Psoas muscle (tissue), 8 donors: ENCODE measurements around the gene HEATR1. TPM values are rescaled to one million over a fixed set of nuclear protein-coding genes. Genes with fewer than 3 reads are reported as not detected.

Source experiments
- ATAC-seq, 4 donors: fragments of 200-7000 bp; cut with Tn5 transposase; one replicate each; pipeline ENCODE4 v1.9.1; 2020; ENCODE audit warnings: moderate library complexity in 3 of 4, mild to moderate bottlenecking in 2 of 4
- DNase-seq, 2 donors: peaks; one replicate each; pipeline ENCODE4 v3.0.0-alpha.2; 2020
- H3K27ac ChIP-seq: fragments of 200-600 bp; one replicate; pipeline ENCODE4 v1.8.0; 2022
- H3K27me3 ChIP-seq, 3 donors: fragments of 200-600 bp in 1 of 3; one replicate each; pipeline versions ENCODE4 v1.6.1 to v1.8.0; 2013 to 2022; ENCODE audit warnings: low read length in 2 of 3, mild to moderate bottlenecking in 2 of 3, moderate library complexity in 1 of 3; ENCODE audit not compliant: insufficient read depth in 3 of 3
- H3K36me3 ChIP-seq, 2 donors: fragments of 200-600 bp in 1 of 2; one replicate each; pipeline versions ENCODE4 v1.6.1 to v1.8.0; 2013 to 2022; ENCODE audit warnings: low read depth in 1 of 2, mild to moderate bottlenecking in 1 of 2, moderate library complexity in 1 of 2; ENCODE audit not compliant: insufficient read depth in 1 of 2
- H3K4me1 ChIP-seq: fragments of 200-600 bp; one replicate; pipeline ENCODE4 v1.8.0; 2022
- H3K4me3 ChIP-seq: fragments of 200-600 bp; one replicate; pipeline ENCODE4 v1.8.0; 2022; ENCODE audit warnings: mild to moderate bottlenecking
- H3K9me3 ChIP-seq: fragments of 200-600 bp; one replicate; pipeline ENCODE4 v1.8.0; 2022
- CTCF ChIP-seq: fragments of 200-600 bp; IDR thresholded peaks from one replicate; pipeline ENCODE4 v1.8.0; 2022; ENCODE audit warnings: antibody characterized with exemption
- WGBS, 3 donors: extraction: QIAGEN DNeasy Blood & Tissue Kit; methylation state at CpG; one replicate each; pipeline versions ENCODE4 v1.1.6 to v1.1.7; 2013; 5-methylcytosine and 5-hydroxymethylcytosine counted together
- intact Hi-C, 2 donors: fragments of 100-400 bp; cut with DNase I; formaldehyde crosslinking; loops; one replicate each; pipeline versions ENCODE4 v1.11.0 to v1.14.2; 2022
- polyA plus RNA-seq, 3 donors: library from polyadenylated mRNA; stranded (reverse); fragments of 200-250 nt; gene quantifications; one replicate each; pipeline ENCODE4 v1.2.3, GENCODE V29; 2013
- total RNA-seq, 4 donors: library from RNA; stranded (reverse); fragmentation: NEBNext Ultra II Directional in 2 of 4; extraction: Animal tissue kit (Norgen Biotek cat#: 25700) in 2 of 4; gene quantifications; one replicate each; pipeline versions ENCODE4 v1.2.1 to v1.2.4, GENCODE V29; 2021 to 2023
- donor health status: healthy with polysubstance abuse.
- donor health status: DM: no; HTN: no; CAD: no; lungs with moderate emphysema.
- donor health status: Bipolar disorder and iron deficiency.
- donor health status: healthy.
- donor health status: DM: yes; HTN: yes; CAD: no.
- donor health status: DM: no; HTN: no; CAD: no.
- donor health status: DM: no; HTN: no; CAD: no.
- donor health status: DM: yes; HTN: yes; CAD: no.

Gene HEATR1
- total and polyA plus RNA-seq, 7 donors, result 4.5 to 23.9 (median 14.2) TPM

DNA sequence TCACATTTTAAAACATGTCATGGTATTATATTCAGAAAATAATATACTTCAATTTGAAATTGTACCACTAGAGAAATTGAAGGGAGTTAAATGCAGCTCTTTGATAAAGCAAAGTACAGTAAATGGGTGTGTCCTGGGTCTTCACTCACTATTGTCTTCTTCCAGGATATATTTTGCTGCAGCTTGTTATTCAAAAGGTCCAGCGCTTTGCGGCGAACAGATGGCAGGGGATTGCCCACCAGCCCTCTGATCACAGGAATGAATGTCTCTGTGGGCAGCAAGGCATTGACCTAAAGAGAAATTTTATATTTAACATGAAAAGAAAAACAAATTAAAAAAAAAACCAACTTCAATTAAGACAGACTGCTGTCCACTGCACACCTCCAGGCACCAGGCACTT is 45.5 kb downstream of the HEATR1 start:
- Histone ChIP-seq H3K4me1 (no peaks in the 10 kb centered on the region), H3K4me3 (no peak overlapping the region), H3K27ac (no peak overlapping the region), H3K27me3 (no peaks in the 10 kb centered on the region), H3K9me3 (no peaks in the 10 kb centered on the region), H3K36me3 (peaks cover 36 to 100% of the 10 kb centered on the region in 2 donors)
- ATAC-seq, result no peak
- intact Hi-C loops, result no loop called here
- 90 to 98% (median 97%) methylated on average over 3 of the region's 3 CpGs for WGBS, 3 donors
- no peak for DNase-seq
- TF ChIP-seq CTCF, result no peak

- DNase-seq (no peak), ATAC-seq (no peak)
- TF ChIP-seq CTCF, result no peak
- intact Hi-C loops, result no loop called here
- Histone ChIP-seq H3K27me3 (no peaks in the 10 kb centered on the region), H3K36me3 (peaks cover 30 to 100% of the 10 kb centered on the region in 2 donors), H3K4me1 (no peaks in the 10 kb centered on the region), H3K27ac (no peak overlapping the region), H3K4me3 (no peak overlapping the region), H3K9me3 (no peaks in the 10 kb centered on the region)
- 80 to 92% (median 84%) methylated on average over 9 of the region's 9 CpGs for WGBS, 3 donors
Measured at GRCh38 chr1:236558081-236558480, 46.2 kb downstream of the HEATR1 start.

GRCh38 chr1:236556606-236557005 is 47.7 kb downstream of the HEATR1 start:
- DNase-seq (no peak), ATAC-seq (no peak)
- Histone ChIP-seq H3K4me3 (no peak overlapping the region), H3K27ac (no peak overlapping the region), H3K27me3 (no peaks in the 10 kb centered on the region), H3K36me3 (peaks cover 28 to 100% of the 10 kb centered on the region in 2 donors), H3K4me1 (no peaks in the 10 kb centered on the region), H3K9me3 (no peaks in the 10 kb centered on the region)
- no peak for TF ChIP-seq CTCF
- intact Hi-C loops, result no loop called here
- 88 to 96% (median 94%) methylated on average over 7 of the region's 7 CpGs for WGBS, 3 donors

- no peak overlapping the region for H3K27ac ChIP-seq
- no peaks in the 10 kb centered on the region for H3K9me3 ChIP-seq
- peaks cover 34 to 100% of the 10 kb centered on the region in 2 donors for H3K36me3 ChIP-seq
- no peaks in the 10 kb centered on the region for H3K27me3 ChIP-seq
- 80 to 82% (median 81%) methylated on average over 8 of the region's 8 CpGs for WGBS, 3 donors
- no peaks in the 10 kb centered on the region for H3K4me1 ChIP-seq
- DNase-seq, result no peak
- H3K4me3 ChIP-seq, result no peak overlapping the region
- intact Hi-C loops, result loop anchor here (5.0 kb wide), 1 partner anchor 39 kb away; no protein-coding TSS in a partner anchor
- ATAC-seq, result no peak
- TF ChIP-seq CTCF, result no peak
Measured at GRCh38 chr1:236553370-236553769, 50.9 kb downstream of the HEATR1 start.

- Histone ChIP-seq H3K9me3 (no peaks in the 10 kb centered on the region), H3K27ac (no peak overlapping the region), H3K4me3 (no peak overlapping the region), H3K36me3 (peaks cover 30 to 100% of the 10 kb centered on the region in 2 donors), H3K27me3 (no peaks in the 10 kb centered on the region), H3K4me1 (no peaks in the 10 kb centered on the region)
- no peak for TF ChIP-seq CTCF
- intact Hi-C loops, result loop anchor here (5.0 kb wide), 1 partner anchor 39 kb away; no protein-coding TSS in a partner anchor
- ATAC-seq, result no peak
- no peak for DNase-seq
- 29 to 49% (median 33%) methylated on average over 1 of the region's 1 CpG for WGBS, 3 donors
Measured at GRCh38 chr1:236552901-236553300, 51.4 kb downstream of the HEATR1 start.
